NCI-H187 treated with DMSO at 0.1 percent for 48 hours (cell line): ENCODE data around the gene LETMD1.
A peak's percentile ranks its signal among the peaks of the same experiment; 100 is the strongest.
"Not testable (repeated sequence)": the region's sequence is repeated elsewhere in the genome, so short reads cannot be mapped to it uniquely, and the experiment has no call there.

Experiments used
- DNase-seq: peaks from one replicate; lab custom pipeline; 2025; lab: John Stamatoyannopoulos, UW

The LETMD1 gene

GRCh38 chr12:51077930-51078329, 29.8 kb downstream of the LETMD1 start:
- no peak for DNase-seq

- DNase-seq, result not testable (repeated sequence)
Observed at GRCh38 chr12:51078346-51078745, 30.2 kb downstream of the LETMD1 start.

DNA sequence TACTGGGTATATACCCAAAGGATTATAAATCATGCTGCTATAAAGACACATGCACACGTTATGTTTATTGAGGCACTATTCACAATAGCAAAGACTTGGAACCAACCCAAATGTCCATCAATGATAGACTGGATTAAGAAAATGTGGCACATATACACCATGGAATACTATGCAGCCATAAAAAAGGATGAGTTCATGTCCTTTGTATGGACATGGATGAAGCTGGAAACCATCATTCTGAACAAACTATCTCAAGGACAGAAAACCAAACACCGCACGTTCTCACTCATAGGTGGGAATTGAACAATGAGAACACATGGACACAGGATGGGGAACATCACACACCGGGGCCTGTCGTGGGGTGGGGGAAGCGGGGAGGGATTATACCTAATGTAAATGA, 30.7 kb downstream of the LETMD1 start:
- not testable (repeated sequence) for DNase-seq

DNA sequence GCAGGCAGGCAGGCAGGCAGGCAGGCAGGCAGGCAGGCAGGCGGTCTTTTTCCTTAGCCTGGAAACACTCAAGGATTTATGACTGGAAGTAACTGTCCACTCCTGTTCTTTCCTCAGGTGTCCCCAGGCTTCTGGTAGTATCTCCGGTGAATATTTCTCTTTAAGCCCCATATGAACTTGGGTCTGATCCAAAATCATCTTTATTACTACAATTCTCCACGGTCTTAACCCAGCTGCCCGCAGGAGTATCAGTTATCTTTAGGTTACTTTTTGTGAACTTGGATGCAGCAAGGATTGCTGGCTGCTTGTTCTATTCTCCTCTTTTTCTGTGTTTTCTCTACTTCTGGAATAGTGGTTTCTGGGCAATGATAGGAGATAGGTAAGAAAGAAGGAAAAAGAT, 32.0 kb downstream of the LETMD1 start:
- DNase-seq, result no peak

DNA sequence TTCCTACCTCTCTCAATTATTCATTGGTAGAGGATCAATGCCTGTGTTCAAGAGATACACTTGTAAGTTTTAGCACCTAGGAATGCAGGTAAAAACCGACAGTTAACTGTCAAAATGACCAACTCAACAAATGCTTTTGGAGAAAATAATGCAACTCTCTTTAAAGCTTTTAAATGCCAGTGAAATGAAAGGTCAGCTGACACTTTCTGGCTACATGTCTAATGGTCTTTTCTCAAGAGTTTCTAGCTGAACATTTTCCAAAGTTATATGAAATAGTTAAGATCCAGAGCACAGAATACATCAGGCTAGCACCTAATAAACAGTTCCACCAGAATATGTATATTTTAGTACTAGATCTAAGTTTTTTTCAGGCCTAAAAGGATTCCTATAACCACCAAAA, 33.3 kb downstream of the LETMD1 start:
- DNase-seq, result no peak

GRCh38 chr12:51082561-51083125, 34.5 kb downstream of the LETMD1 start:
- no peak for DNase-seq

GRCh38 chr12:51083126-51083833, 35.2 kb downstream of the LETMD1 start, which contains the start of gene CSRNP2:
TSS of gene CSRNP2 (minus strand) at chr12:51083596. CDS start at chr12:51076561, 7,035 bp downstream.
- peak; percentile 89 for DNase-seq

- no peak for DNase-seq
Observed at GRCh38 chr12:51085757-51086156, 37.6 kb downstream of the LETMD1 start.

- no peak for DNase-seq
Observed at GRCh38 chr12:51086933-51087332, 38.8 kb downstream of the LETMD1 start.

DNA sequence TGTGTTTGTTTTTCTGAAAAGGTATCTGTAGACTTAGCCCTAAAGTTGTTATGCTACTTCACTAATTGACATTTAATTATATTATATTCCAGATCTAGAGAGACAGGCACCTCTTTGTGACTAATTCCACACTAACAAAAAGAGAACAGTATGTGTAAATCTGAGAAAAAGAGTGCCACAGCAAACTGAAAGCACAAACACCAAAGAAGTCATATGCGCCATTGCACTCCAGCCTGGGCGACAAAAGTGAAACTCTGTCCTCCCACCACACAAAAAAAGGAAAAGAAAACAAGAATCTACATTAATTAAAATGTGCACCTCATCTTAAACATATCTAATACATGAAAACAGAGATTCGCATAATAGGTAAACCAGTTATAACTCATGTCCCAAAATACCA, 39.7 kb downstream of the LETMD1 start:
- DNase-seq, result no peak

DNA sequence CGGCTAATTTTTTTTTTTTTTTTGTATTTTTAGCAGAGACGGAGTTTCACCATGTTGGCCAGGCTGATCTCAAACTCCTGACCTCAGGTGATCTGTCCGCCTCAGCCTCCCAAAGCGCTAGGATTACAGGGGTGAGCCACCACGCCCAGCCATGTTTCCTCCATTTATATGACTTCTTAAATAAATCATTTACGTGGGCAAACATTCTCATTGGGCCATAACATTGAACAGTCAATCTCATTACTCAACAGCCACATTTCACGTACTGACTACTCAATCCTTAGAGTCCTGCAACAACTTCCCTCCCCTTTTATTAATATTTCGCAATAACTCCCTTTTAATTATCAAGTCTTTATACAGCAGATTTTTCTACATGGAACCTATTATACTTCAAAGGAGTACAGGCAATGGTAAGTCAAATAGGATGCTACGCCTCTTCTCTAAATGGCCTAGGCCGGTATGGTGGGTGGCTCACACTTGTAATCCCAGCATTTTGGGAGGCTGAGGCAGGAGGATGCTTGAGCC, 42.6 kb downstream of the LETMD1 start:
- DNase-seq, result no peak

GRCh38 chr12:51098611-51099010, 50.5 kb downstream of the LETMD1 start:
- DNase-seq, result no peak

GRCh38 chr12:51103977-51104376, 55.9 kb downstream of the LETMD1 start:
- DNase-seq, result no peak

GRCh38 chr12:51108136-51108535, 60.0 kb downstream of the LETMD1 start:
- no peak for DNase-seq
